SHP77 treated with DMSO at 0.1 percent for 48 hours (cell line): ENCODE measurements around the gene PPP3R1.

Experiments used
- DNase-seq: peaks from one replicate; lab custom pipeline; 2025; lab: John Stamatoyannopoulos, UW

PPP3R1 gene

DNA sequence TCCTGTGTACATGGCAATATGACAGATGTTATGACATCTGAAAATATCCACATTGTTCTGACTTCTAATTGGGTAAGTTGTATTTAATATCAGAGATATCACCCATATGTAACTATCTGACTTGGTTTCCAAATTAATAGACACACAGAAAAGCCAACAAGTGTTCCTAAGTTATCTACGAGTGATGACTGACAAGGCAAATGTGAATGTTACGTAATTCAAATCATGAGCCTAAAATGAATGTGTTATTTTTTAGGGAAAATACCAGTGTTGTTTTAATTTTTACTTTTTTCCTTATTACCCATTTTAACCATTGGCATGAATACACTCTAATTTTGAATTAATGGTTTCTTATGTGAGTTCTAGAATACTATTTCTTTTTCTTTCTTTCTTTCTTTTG lies 110.5 kb downstream of the PPP3R1 start:
- no peak for DNase-seq

DNA sequence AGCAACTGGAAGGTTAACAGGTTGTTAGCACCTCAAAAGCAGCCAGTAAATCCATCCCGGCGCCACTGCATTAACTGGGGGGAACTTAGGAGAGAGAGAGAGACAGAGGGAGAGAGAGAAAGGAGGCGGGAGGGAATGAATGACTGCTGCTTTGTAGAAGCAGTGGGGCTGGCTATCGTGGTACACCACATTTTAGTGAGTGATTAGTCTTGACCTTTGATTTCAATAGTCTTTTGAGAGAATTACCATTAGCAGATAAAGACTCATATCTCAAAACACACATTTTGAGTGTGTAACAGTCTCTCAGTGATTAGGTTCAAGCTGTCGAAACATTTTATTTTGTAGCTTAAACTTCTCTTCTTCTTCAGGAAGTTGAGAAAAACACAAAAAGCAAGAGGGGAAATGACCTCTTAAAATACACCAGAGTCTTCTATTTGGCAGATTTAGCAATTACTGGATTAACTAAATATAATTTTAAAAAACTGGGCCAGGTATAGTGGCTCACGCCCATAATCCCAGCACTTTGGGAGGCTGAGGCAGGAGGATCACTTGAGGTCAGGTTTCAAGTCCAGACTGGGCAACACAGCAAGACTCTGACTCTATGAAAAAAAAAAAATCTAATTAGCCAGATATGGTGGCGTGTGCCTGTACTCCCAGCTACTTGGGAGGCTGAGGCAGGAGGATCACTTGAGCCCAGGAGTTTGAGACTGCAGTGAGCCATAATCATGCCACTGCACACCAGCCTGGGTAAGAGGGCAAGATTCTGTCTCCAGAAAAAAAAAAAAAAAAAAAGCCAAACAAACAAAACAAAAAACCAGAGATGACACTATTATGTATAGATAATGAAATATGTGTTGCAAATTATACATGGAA lies 116.6 kb downstream of the PPP3R1 start:
- no peak for DNase-seq

DNA sequence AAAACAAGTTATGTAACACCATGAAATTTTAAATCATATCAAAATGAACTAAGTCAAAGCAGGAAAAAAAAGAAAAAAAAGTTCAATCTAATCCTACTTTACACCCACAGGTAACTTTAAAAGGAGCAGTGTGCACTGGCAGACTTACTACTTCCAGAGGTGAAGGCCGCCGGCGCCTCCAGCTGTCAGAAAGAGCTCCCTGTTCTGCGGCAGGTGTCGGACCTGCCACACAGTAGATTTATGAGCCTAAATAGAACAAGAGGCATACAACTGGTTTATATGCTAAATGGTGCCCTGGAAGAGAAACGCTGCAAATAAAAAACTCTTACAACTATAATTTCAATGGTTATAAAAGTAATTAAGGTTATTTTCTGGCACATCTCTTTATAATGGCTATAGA lies 117.8 kb downstream of the PPP3R1 start:
- no peak for DNase-seq

DNA sequence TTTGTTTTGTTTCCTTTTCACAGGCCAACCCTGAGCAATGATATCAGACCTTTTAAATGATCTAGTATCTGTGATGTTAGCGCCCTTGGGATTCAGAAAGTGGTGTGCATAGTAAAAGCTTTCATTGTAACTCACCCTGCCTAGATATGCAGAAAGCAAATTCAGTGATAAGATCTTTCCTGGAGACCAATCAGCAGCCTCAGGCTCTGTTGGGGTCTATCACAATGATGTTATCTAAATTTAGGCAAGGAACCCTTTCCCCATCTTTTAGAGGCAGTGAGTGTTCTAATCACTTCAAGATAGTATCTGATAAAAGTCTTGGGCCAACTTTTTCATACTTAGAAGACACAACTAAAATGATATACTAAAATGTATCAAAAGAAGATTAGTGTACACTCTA lies 118.2 kb downstream of the PPP3R1 start:
- DNase-seq, result no peak
